Keratinocyte (primary cell): Measurements from ENCODE around the gene CNTNAP2. TPM values are rescaled to one million over a fixed set of nuclear protein-coding genes. Genes with fewer than 3 reads are reported as not detected.

Experiments
- DNase-seq: peaks from one replicate; pipeline ENCODE4 v3.0.0-alpha.2; 2011; ENCODE audit warnings: low read depth, missing footprints, low spot score
- FAIRE-seq: peaks from 2 replicates; lab custom pipeline; 2011; peaks lifted over from hg19 to GRCh38; lab: Jason Lieb, UNC
- H2AFZ ChIP-seq: 2 replicates; pipeline ENCODE4 v1.6.0; 2012; ENCODE audit warnings: low read length, control low read depth, inconsistent platforms; ENCODE audit not compliant: control insufficient read depth
- H3K27ac ChIP-seq: 2 replicates; pipeline ENCODE4 v1.5.1; 2011; ENCODE audit warnings: low read length; ENCODE audit not compliant: control insufficient read depth, insufficient read depth
- H3K27me3 ChIP-seq: 3 replicates; pipeline ENCODE4 v1.6.0; 2011; ENCODE audit warnings: low read length; ENCODE audit not compliant: control insufficient read depth, insufficient read depth; ENCODE audit errors: extremely low read depth
- H3K36me3 ChIP-seq, 2 experiments: 2 replicates in 1 of 2; 3 replicates in 1 of 2; pipeline ENCODE4 v1.5.1; 2011; ENCODE audit warnings: low read length in 2 of 2, mild to moderate bottlenecking in 1 of 2; ENCODE audit not compliant: control insufficient read depth in 2 of 2, insufficient read depth in 2 of 2; ENCODE audit errors: extremely low read depth in 1 of 2
- H3K4me1 ChIP-seq: 3 replicates; pipeline ENCODE4 v1.5.1; 2011; ENCODE audit warnings: low read length; ENCODE audit not compliant: control insufficient read depth, insufficient read depth; ENCODE audit errors: extremely low read depth
- H3K4me2 ChIP-seq: 3 replicates; pipeline ENCODE4 v1.6.0; 2011; ENCODE audit warnings: low read depth, low read length; ENCODE audit not compliant: control insufficient read depth, insufficient read depth; ENCODE audit errors: extremely low read depth
- H3K4me3 ChIP-seq, 3 experiments: fragments of 200-600 bp in 1 of 3; sonication (generic) in 1 of 3; 2 replicates in 2 of 3; 3 replicates in 1 of 3; pipeline ENCODE4 v1.5.1; 2011 to 2016; ENCODE audit warnings: low read length in 3 of 3, mild to moderate bottlenecking in 3 of 3, control low read depth in 2 of 3, inconsistent platforms in 1 of 3, low read depth in 1 of 3, mixed read lengths in 1 of 3, mixed run types in 1 of 3, moderate library complexity in 1 of 3; ENCODE audit not compliant: control insufficient read depth in 2 of 3, insufficient read depth in 2 of 3; ENCODE audit errors: extremely low read depth in 1 of 3
- H3K79me2 ChIP-seq: 2 replicates; pipeline ENCODE4 v1.6.0; 2012; ENCODE audit warnings: low read length; ENCODE audit not compliant: control insufficient read depth, insufficient read depth
- H3K9ac ChIP-seq: 3 replicates; pipeline ENCODE4 v1.6.0; 2011; ENCODE audit warnings: low read length; ENCODE audit not compliant: control insufficient read depth, insufficient read depth; ENCODE audit errors: extremely low read depth
- H3K9me1 ChIP-seq: 3 replicates; pipeline ENCODE4 v1.6.0; 2011; ENCODE audit warnings: low read length; ENCODE audit not compliant: control insufficient read depth, insufficient read depth; ENCODE audit errors: extremely low read depth
- H3K9me3 ChIP-seq: 2 replicates; pipeline ENCODE4 v1.5.1; 2012; ENCODE audit warnings: low read depth, low read length; ENCODE audit not compliant: control insufficient read depth
- H4K20me1 ChIP-seq: 3 replicates; pipeline ENCODE4 v1.6.0; 2011; ENCODE audit warnings: low read length; ENCODE audit not compliant: control insufficient read depth, insufficient read depth; ENCODE audit errors: extremely low read depth
- CTCF ChIP-seq, 3 experiments: IDR thresholded peaks in 1 of 3; conservative IDR thresholded peaks in 1 of 3; optimal IDR thresholded peaks in 1 of 3; 2 replicates in 2 of 3; 3 replicates in 1 of 3; pipeline versions ENCODE3 to v1.5.1; 2011; ENCODE audit warnings: low read length in 3 of 3, mild to moderate bottlenecking in 3 of 3, moderate library complexity in 2 of 3, control low read depth in 1 of 3, inconsistent platforms in 1 of 3; ENCODE audit not compliant: insufficient read depth in 2 of 3; ENCODE audit errors: extremely low read depth in 1 of 3
- EZH2 ChIP-seq: IDR thresholded peaks from one replicate; pipeline ENCODE4 v1.6.1; 2012; ENCODE audit warnings: inconsistent platforms, mild to moderate bottlenecking, low read length, moderate library complexity
- dilution Hi-C: fragments of 300-500 bp; cut with MboI; formaldehyde crosslinking; loops from one replicate; pipeline ENCODE4 v1.7.0; 2020; ENCODE audit warnings: low sequenced_read_pairs; ENCODE audit not compliant: extremely low pct_ligation_motif_present
- polyA plus RNA-seq, 5 experiments: library from polyadenylated mRNA; depleted of rRNA in 3 of 5; stranded (reverse) in 3 of 5; stranded (forward) in 1 of 5; unstranded in 1 of 5; fragments of >200 nt; gene quantifications; 1 replicate in 1 of 5; 2 replicates in 3 of 5; 3 replicates in 1 of 5; pipeline versions ENCODE4 v1.2.1 to v1.2.3, GENCODE V29; 2011 to 2012; ENCODE audit warnings: missing spikeins in 2 of 5, low read depth in 1 of 5, low replicate concordance in 1 of 5

Gene CNTNAP2
- polyA plus RNA-seq, 1 donor (not counting 4 experiments of a cell fraction or from before 2014, with no cell fraction given): 1.4 TPM

GRCh38 chr7:146129296-146129695 lies 12.7 kb downstream of the CNTNAP2 start:
- no peaks in the 10 kb centered on the region for H3K36me3 ChIP-seq
- H3K9me1 ChIP-seq: no peaks in the 10 kb centered on the region
- H3K79me2 ChIP-seq: no peaks in the 10 kb centered on the region
- no peak overlapping the region for H3K27ac ChIP-seq
- dilution Hi-C loops: no loop called here
- no peaks in the 10 kb centered on the region for H3K27me3 ChIP-seq
- FAIRE-seq (no peak), DNase-seq (no peak)
- H3K4me3 ChIP-seq: no peak overlapping the region
- no peak overlapping the region for H3K4me2 ChIP-seq
- no peaks in the 10 kb centered on the region for H3K4me1 ChIP-seq
- no peaks in the 10 kb centered on the region for H4K20me1 ChIP-seq
- no peak for TF ChIP-seq EZH2
- TF ChIP-seq CTCF (optimal IDR thresholded peaks at IDR 0.05 in 1 of 3, IDR thresholded peaks at IDR 0.05 in 1 of 3, conservative IDR thresholded peaks at IDR 0.05 in 1 of 3; ENCODE audit: extremely low read depth in 1 of 3, insufficient read depth in 2 of 3, low read length in 3 of 3): no peak
- no peak overlapping the region for H2AFZ ChIP-seq
- no peak overlapping the region for H3K9ac ChIP-seq
- H3K9me3 ChIP-seq: no peaks in the 10 kb centered on the region

GRCh38 chr7:146129997-146130396 lies 13.4 kb downstream of the CNTNAP2 start:
- Histone ChIP-seq H4K20me1 (no peaks in the 10 kb centered on the region), H2AFZ (no peak overlapping the region), H3K4me1 (no peaks in the 10 kb centered on the region), H3K4me2 (no peak overlapping the region), H3K27me3 (no peaks in the 10 kb centered on the region), H3K36me3 (no peaks in the 10 kb centered on the region), H3K9ac (no peak overlapping the region), H3K9me3 (no peaks in the 10 kb centered on the region), H3K27ac (no peak overlapping the region), H3K4me3 (no peak overlapping the region), H3K9me1 (no peaks in the 10 kb centered on the region), H3K79me2 (no peaks in the 10 kb centered on the region)
- TF ChIP-seq CTCF (optimal IDR thresholded peaks at IDR 0.05 in 1 of 3, IDR thresholded peaks at IDR 0.05 in 1 of 3, conservative IDR thresholded peaks at IDR 0.05 in 1 of 3; ENCODE audit: extremely low read depth in 1 of 3, insufficient read depth in 2 of 3, low read length in 3 of 3) (no peak), EZH2 (no peak)
- FAIRE-seq (no peak), DNase-seq (no peak)
- dilution Hi-C loops: no loop called here
